SK-N-MC (cell line): ENCODE data around the gene DIPK1C.
A peak's percentile ranks its signal among the peaks of the same experiment; 100 is the strongest.

Experiments
- DNase-seq: peaks from one replicate; pipeline ENCODE4 v3.0.0-alpha.2; 2011; ENCODE audit warnings: low read depth, low spot score
- H3K27ac ChIP-seq: fragments of 200-600 bp; sonication (generic); 2 replicates; pipeline ENCODE4 v1.5.1; 2016; ENCODE audit warnings: mixed run types
- H3K36me3 ChIP-seq: fragments of 200-600 bp; sonication (generic); 2 replicates; pipeline ENCODE4 v1.6.1; 2017; ENCODE audit warnings: antibody characterized with exemption, low read length, mixed read lengths; ENCODE audit not compliant: insufficient read depth
- H3K4me3 ChIP-seq: fragments of 200-600 bp; sonication (generic); 2 replicates; pipeline ENCODE4 v1.5.1; 2016
- H3K9ac ChIP-seq: fragments of 200-600 bp; sonication (generic); 2 replicates; pipeline ENCODE4 v1.8.0; 2017; ENCODE audit warnings: mixed run types, mixed read lengths; ENCODE audit not compliant: insufficient read length
- H3K9me3 ChIP-seq: fragments of 200-600 bp; sonication (generic); 2 replicates; pipeline ENCODE4 v1.6.1; 2017; ENCODE audit warnings: low read depth, mild to moderate bottlenecking, antibody characterized with exemption, low read length, moderate library complexity, mixed read lengths
- EZH2 ChIP-seq: fragments of 200-600 bp; sonication (generic); IDR thresholded peaks from one replicate; pipeline ENCODE4 v1.6.1; 2017; ENCODE audit warnings: antibody characterized with exemption
- FOXP2 ChIP-seq: optimal IDR thresholded peaks from 2 replicates; pipeline ENCODE3; 2011; ENCODE audit warnings: mild to moderate bottlenecking, moderate library complexity; ENCODE audit not compliant: insufficient read depth; ENCODE audit errors: extremely low read length, control extremely low read depth
- POLR2AphosphoS5 ChIP-seq: IDR thresholded peaks from 2 replicates; pipeline ENCODE4 v1.6.1; 2012; ENCODE audit warnings: mild to moderate bottlenecking, low read depth, low read length, borderline replicate concordance

The DIPK1C gene

DNA sequence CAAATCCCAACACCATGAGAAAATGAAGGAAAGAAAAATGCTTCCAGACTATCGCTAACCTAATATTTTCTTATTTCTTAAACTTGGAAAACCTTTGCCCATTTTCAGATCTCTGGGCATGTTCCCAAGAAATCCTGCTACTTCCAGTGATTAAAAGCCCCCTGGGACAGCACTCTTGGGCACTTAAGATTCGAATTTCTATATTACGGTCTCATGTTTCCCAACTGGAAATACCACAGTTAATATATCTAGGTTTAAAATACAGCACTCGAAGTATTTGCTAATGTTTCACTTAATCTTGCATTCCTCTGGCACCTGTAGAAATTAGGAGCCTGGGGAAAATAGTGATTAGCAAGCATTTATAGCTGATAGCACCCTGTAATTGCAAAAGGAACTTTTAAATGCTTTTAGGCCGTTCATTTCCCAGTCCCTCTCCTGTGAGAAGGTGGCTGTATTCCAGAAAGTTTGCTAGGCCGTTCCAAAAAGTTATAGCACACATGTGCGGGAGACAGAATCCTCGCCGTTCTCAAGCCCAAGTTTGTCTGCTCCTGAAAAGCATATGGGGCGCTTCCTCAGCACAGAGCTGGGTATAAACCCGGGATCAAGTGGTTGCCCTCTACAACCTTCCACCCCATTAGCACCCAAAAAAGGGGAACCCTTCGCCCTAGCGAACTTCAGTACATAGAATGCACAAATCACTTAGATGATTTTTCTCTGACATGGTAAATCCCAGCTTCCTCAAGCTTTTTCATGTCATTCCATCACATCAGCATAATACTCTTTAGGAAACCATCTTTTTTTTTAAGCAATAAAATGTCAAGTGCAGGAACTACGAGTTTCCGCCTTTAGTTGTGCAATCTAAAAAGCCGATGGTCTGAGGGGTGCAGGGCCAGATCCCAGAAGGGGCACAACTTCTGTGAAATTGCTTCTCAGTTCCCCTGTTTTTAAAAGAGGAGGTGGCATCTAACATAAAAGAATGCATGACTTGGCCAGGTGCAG is 60.6 kb downstream of the DIPK1C start:
- H3K27ac ChIP-seq = peak overlapping the region; percentile 26; the same call in 1 of the 2 replicates
- H3K9ac ChIP-seq = no peak overlapping the region
- TF ChIP-seq EZH2 = no peak
- TF ChIP-seq POLR2AphosphoS5 = no peak
- no peak for TF ChIP-seq FOXP2
- peak overlapping the region; percentile 6 for H3K4me3 ChIP-seq
- no peaks in the 10 kb centered on the region for H3K36me3 ChIP-seq
- no peaks in the 10 kb centered on the region for H3K9me3 ChIP-seq
- DNase-seq = peak; percentile 68

GRCh38 chr18:74395648-74396154 is 61.4 kb downstream of the DIPK1C start:
- H3K4me3 ChIP-seq = no peak overlapping the region
- no peaks in the 10 kb centered on the region for H3K36me3 ChIP-seq
- H3K27ac ChIP-seq = no peak overlapping the region
- H3K9ac ChIP-seq = no peak overlapping the region
- no peak for DNase-seq
- no peaks in the 10 kb centered on the region for H3K9me3 ChIP-seq
- TF ChIP-seq EZH2 = no peak
- TF ChIP-seq POLR2AphosphoS5 = no peak
- TF ChIP-seq FOXP2 = no peak

- Histone ChIP-seq H3K36me3 (no peaks in the 10 kb centered on the region), H3K4me3 (no peak overlapping the region), H3K9ac (no peak overlapping the region), H3K9me3 (no peaks in the 10 kb centered on the region), H3K27ac (no peak overlapping the region)
- no peak for DNase-seq
- TF ChIP-seq POLR2AphosphoS5 = no peak
- no peak for TF ChIP-seq FOXP2
Measured at GRCh38 chr18:74395006-74395405, 62.1 kb downstream of the DIPK1C start.

DNA sequence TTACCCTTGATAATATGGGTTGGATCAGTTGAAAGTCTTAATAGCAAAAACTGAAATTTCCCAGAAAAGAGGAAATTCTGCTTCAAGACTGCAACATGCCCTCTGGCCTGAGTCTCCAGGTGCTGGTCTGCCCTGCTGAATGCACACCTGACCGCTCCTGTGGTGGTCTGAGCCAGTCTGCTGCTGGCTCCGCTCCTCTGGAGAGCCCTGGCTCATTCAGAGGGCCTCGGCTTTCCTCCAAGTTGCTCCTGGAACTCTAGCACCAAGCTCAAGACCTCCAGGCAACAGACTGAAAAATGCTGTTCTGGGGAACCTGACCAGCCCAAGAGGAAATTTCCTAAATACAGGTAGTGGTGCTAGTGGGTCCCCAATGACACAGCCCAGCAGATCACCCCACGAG is 64.8 kb downstream of the DIPK1C start:
- H3K27ac ChIP-seq = no peak overlapping the region
- no peaks in the 10 kb centered on the region for H3K36me3 ChIP-seq
- no peak overlapping the region for H3K4me3 ChIP-seq
- no peak for DNase-seq
- H3K9ac ChIP-seq = no peak overlapping the region
- H3K9me3 ChIP-seq = no peaks in the 10 kb centered on the region
- TF ChIP-seq FOXP2 = no peak
- TF ChIP-seq POLR2AphosphoS5 = no peak
- no peak for TF ChIP-seq EZH2

DNA sequence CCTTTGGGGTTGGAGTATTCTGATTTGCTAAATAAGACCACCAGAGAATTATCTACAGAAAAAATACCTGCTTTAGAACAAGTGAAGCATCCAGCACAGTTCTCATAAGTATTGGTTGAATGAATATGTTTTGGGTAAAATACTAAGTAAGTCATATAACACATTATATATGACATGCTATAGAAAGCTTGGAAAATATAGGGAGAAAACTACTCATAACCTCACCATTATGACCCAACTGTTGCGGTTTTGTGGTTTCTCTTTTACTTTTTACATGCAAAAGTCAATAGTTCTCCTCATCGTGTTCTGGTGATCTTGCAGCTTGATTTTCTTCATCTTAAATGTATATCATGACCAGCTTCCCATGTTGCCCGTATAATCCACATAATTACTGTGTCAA is 66.2 kb downstream of the DIPK1C start:
- Histone ChIP-seq H3K9ac (no peak overlapping the region), H3K36me3 (no peaks in the 10 kb centered on the region), H3K9me3 (no peaks in the 10 kb centered on the region), H3K4me3 (no peak overlapping the region), H3K27ac (no peak overlapping the region)
- DNase-seq = no peak
- no peak for TF ChIP-seq FOXP2
- no peak for TF ChIP-seq POLR2AphosphoS5
- TF ChIP-seq EZH2 = no peak

DNA sequence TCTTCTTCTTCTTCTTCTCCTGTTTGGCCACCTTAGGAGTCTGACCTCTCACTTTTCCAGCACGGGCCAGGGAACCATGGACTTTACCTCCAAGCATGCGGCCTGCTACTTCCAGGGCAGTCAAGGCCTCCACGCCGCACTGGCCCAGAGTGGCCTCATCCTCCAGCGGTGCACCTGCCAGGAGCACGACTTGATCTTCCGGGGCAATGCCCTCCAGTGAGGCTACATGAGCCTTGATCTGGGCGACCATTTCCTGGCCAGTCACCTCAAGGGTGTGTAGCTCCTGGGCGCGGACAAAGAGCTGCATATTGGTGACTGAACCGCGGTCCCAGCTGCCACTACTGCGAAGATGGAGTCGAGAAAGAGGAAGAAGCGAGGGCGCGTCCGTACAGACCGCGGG is 67.1 kb downstream of the DIPK1C start:
- no peak for DNase-seq
- no peak overlapping the region for H3K27ac ChIP-seq

GRCh38 chr18:74389171-74389927 is 67.8 kb downstream of the DIPK1C start:
- Histone ChIP-seq H3K9me3 (no peaks in the 10 kb centered on the region), H3K36me3 (no peaks in the 10 kb centered on the region), H3K9ac (no peak overlapping the region), H3K27ac (no peak overlapping the region), H3K4me3 (no peak overlapping the region)
- DNase-seq = no peak
- no peak for TF ChIP-seq EZH2
- TF ChIP-seq FOXP2 = no peak
- no peak for TF ChIP-seq POLR2AphosphoS5

More for the DNA sequence above, 67.1 kb downstream of the DIPK1C start:
- no peaks in the 10 kb centered on the region for H3K36me3 ChIP-seq
- H3K9me3 ChIP-seq = no peaks in the 10 kb centered on the region
- H3K9ac ChIP-seq = no peak overlapping the region
- TF ChIP-seq FOXP2 (no peak), EZH2 (no peak), POLR2AphosphoS5 (no peak)
- no peak overlapping the region for H3K4me3 ChIP-seq

- Histone ChIP-seq H3K27ac (no peak overlapping the region), H3K9ac (no peak overlapping the region), H3K9me3 (no peaks in the 10 kb centered on the region), H3K4me3 (no peak overlapping the region), H3K36me3 (no peaks in the 10 kb centered on the region)
- no peak for DNase-seq
- TF ChIP-seq POLR2AphosphoS5 (no peak), EZH2 (no peak), FOXP2 (no peak)
Measured at GRCh38 chr18:74388227-74388626, 68.9 kb downstream of the DIPK1C start.
